GM12891 (cell line): ENCODE results near the gene KRT5.

ENCODE experiments used
- PAX5 ChIP-seq: IDR thresholded peaks from 2 replicates; pipeline ENCODE4 v1.6.1; 2011; ENCODE audit warnings: low read length, moderate library complexity, mild to moderate bottlenecking; ENCODE audit not compliant: insufficient read depth, severe bottlenecking
- POLR2A ChIP-seq: IDR thresholded peaks from 2 replicates; pipeline ENCODE4 v1.6.1; 2011; ENCODE audit warnings: low read depth, low read length, control low read depth
- POLR2AphosphoS5 ChIP-seq: IDR thresholded peaks from 2 replicates; pipeline ENCODE4 v1.6.1; 2011; ENCODE audit warnings: low read depth, low read length, control low read depth
- SPI1 ChIP-seq: IDR thresholded peaks from 2 replicates; pipeline ENCODE4 v1.6.1; 2011; ENCODE audit warnings: low read depth, low read length, control low read depth
- TAF1 ChIP-seq: IDR thresholded peaks from 2 replicates; pipeline ENCODE4 v1.6.1; 2011; ENCODE audit warnings: low read depth, low read length, control low read depth

- TF ChIP-seq POLR2A, result no peak
- TF ChIP-seq SPI1, result no peak
- no peak for TF ChIP-seq POLR2AphosphoS5
- no peak for TF ChIP-seq TAF1
- no peak for TF ChIP-seq PAX5
Measured at GRCh38 chr12:52521568-52522266, 1.5 kb upstream of the KRT5 start.
